C4-2B (cell line): ENCODE results near the gene S1PR5.

Experiments
- H3K27ac ChIP-seq: fragments of 450-650 bp; 2 replicates; pipeline ENCODE4 v1.5.1; 2017
- ZFX ChIP-seq: fragments of 450-650 bp; IDR thresholded peaks from 2 replicates; pipeline ENCODE4 v1.6.1; 2017
- TF ChIP-seq, protein P1 (sequence below): fragments of 450-650 bp; conservative IDR thresholded peaks from 2 replicates; pipeline ENCODE4 v1.5.1; 2017; ENCODE audit warnings: mild to moderate bottlenecking

Gene S1PR5, protein sequence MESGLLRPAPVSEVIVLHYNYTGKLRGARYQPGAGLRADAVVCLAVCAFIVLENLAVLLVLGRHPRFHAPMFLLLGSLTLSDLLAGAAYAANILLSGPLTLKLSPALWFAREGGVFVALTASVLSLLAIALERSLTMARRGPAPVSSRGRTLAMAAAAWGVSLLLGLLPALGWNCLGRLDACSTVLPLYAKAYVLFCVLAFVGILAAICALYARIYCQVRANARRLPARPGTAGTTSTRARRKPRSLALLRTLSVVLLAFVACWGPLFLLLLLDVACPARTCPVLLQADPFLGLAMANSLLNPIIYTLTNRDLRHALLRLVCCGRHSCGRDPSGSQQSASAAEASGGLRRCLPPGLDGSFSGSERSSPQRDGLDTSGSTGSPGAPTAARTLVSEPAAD

DNA sequence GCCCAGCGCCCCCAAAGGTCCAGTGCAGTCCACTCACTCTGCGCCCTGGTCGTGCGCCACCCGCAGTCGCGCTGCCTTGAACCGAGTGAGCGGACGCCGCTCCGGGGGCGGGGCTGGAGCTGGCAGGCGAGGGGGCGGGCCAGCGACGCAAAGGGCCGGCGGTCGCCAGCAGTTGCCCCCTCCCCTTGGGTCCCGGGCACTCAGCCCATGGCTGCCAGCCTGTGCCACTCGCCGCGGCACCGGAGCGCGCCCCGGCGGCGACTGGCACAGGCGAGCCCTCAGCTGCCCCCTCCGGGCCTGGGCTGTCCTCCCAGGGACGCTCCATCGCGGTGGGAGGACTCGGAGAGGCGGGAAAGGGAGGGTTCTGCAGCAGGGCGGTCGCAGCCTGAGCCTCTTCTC, at the start of gene S1PR5:
Gene S1PR5, minus strand, starts transcription at position 87 of the 399 bp plus-strand sequence. CDS start 2,436 bp downstream, outside the sequence.
- TF ChIP-seq ZFX = no peak
- TF ChIP-seq, protein P1, sequence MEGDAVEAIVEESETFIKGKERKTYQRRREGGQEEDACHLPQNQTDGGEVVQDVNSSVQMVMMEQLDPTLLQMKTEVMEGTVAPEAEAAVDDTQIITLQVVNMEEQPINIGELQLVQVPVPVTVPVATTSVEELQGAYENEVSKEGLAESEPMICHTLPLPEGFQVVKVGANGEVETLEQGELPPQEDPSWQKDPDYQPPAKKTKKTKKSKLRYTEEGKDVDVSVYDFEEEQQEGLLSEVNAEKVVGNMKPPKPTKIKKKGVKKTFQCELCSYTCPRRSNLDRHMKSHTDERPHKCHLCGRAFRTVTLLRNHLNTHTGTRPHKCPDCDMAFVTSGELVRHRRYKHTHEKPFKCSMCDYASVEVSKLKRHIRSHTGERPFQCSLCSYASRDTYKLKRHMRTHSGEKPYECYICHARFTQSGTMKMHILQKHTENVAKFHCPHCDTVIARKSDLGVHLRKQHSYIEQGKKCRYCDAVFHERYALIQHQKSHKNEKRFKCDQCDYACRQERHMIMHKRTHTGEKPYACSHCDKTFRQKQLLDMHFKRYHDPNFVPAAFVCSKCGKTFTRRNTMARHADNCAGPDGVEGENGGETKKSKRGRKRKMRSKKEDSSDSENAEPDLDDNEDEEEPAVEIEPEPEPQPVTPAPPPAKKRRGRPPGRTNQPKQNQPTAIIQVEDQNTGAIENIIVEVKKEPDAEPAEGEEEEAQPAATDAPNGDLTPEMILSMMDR = no peak
- no peak within 1 kb of the TSS for H3K27ac ChIP-seq

DNA sequence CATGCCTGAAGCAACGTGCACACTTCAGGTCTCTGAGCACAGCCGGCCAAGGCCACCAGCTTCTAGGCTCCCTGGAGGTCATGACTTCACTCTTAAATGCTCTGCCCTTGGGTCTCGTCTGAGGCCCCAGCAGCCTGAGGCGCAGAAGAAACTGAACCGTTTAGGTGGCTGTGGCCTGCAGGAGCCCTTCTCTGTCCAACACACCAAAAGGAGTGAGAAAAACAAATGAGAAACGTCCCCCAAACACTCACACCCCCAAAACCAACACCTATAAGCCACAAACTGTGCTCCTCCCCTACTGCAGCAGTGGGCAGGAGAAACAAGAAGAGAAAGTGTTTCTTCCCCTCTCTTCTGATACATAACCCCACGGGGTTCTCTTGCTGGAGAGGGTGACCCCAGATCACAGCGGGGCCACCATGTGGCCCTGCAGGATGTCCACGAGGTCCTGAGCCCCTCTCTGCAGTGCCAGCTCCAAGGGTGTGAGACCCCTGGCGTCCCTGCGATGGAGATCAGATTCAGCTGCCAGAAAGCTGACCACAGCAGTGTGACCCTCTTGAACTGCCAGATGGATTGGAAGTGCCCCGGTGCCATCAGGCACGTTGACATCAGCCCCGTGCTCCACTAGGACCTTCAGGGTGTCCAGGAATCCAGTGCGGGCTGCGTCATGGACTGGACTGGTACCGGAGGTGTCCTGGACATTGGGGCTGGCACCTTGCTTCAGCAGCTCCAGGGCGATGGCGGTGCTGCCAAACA, 49.6 kb upstream of the S1PR5 start:
- no peak for TF ChIP-seq ZFX
- TF ChIP-seq, protein P1 = no peak
- H3K27ac ChIP-seq = no peak overlapping the region; the same call in 1 of the 2 replicates

DNA sequence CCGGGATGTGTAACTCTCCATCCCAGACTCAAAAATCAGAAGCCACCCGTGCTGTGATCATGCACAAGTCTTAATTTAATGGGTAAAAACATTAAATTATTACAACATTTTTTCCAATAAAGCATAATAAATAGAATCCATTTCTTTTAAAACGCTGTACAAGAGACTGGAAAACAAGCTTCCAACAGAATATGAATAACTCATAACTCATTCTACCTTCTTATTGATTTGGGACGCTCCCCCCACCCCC, 49.1 kb upstream of the S1PR5 start:
- peak overlapping the region; percentile 95 for H3K27ac ChIP-seq
- TF ChIP-seq, protein P1 = no peak
- no peak for TF ChIP-seq ZFX

DNA sequence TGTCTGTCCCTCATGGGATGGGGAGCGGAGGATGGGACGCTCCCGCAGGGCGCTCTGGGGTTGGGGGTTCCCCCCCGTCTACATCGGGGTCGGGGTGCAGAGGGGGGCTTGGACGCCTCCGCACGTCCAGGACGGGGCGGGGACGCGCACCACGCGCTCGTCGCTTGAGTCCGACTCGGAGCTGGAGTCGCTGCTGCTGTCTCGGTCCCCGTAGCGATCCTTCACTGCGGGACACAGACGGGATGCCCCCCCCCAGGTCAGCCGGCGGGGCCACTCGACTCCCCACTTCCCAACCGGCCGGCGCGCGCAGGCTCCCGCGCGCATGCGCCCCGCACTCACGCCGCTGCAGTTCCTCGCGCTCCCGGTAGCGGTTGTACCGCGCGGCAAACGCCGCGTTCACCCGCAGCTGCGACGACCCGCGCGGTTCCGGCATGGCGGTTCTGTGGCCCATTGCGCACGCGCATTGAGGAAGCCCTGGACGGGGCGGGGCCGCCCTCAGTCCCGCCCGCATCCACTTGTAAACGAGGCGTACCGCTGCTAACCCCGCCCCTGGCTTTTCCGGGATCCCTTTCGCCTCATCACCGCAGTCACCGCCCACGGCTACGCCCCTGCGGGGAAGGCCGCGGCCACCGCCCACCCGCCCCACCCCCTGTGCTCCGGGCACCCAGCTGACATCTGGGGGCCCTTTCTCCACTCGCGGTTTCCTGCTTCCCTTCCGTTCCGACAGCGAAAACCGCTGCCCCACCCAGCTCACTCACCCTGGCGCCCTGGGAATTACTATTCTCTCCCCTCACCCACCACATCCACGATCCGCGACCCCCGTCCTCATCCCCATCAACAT, 48.5 kb upstream of the S1PR5 start, which contains the start of gene KRI1:
Gene KRI1, minus strand, starts transcription at position 444 of the 841 bp plus-strand sequence. Its CDS starts 11 bp downstream, at position 433.
- H3K27ac ChIP-seq = peak within 1 kb of the TSS; percentile 95
- TF ChIP-seq, protein P1 = peak; percentile 52
- TF ChIP-seq ZFX = no peak

DNA sequence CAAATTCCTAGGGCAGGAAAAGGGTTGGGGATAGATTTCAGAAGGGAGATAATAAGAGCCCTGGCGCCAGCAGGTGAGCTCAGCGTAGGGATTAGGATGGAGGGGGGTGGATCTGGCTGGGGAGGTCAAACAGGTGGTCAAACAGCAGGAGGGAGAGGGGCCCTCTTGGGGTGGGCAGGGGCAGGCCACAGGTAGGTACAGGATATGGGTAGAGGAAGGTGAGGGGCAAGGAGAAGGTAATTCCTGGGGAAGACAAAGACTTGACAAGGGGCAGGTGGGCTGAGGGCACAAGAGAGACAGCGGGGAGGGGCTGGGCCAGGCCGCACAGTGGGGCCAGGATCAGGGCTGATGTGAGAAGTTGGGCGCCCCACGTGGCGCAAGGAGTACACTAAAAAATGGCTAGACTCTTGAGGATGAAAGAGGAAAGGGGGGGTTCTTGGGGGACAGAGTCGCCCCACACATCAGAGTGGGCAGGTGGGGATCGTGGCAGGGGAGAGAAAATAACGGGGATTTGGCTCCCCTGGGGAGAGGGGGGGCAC, 47.9 kb upstream of the S1PR5 start:
- no peak for TF ChIP-seq ZFX
- TF ChIP-seq, protein P1 = peak; percentile 70; the same call in 1 of the 2 replicates
- H3K27ac ChIP-seq = peak overlapping the region; percentile 95

DNA sequence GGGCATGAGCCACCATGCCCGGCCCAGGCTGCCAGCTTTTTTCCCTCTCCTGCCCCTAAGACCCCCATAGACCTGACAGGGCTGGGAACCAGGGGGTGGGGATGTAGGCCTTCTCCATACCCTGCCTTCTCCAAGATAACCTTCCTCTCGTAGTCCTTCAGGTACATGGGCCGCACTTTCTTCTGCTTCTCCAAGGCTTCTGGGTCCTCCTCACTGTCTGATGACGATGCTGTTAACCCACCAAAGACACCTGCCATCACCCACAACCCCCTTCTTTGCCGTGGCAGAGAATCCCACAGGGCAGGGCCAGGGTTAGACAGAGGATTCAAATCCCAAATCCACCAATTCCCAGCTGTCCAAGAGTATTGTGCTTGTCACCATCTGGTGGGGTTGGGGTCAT, 45.4 kb upstream of the S1PR5 start:
- no peak overlapping the region for H3K27ac ChIP-seq
- TF ChIP-seq ZFX = no peak
- TF ChIP-seq, protein P1 = no peak
